Gastroesophageal sphincter (tissue), 4 donors: ENCODE results near the gene EEF1AKMT4. TPM values are rescaled to one million over a fixed set of nuclear protein-coding genes. Genes with fewer than 3 reads are reported as not detected.

Source experiments
- ATAC-seq: fragments of 150-250 bp; one replicate; pipeline ENCODE4 v1.9.1; 2016; ENCODE audit warnings: mild to moderate bottlenecking, moderate library complexity
- H3K27ac ChIP-seq, 4 donors: fragments of 200-600 bp; sonication (generic) in 3 of 4; 1 replicate in 3 of 4; 2 replicates in 1 of 4; pipeline ENCODE4 v1.5.1; 2016 to 2019
- H3K27me3 ChIP-seq: fragments of 200-600 bp; sonication (generic); one replicate; pipeline ENCODE4 v1.5.1; 2019
- H3K36me3 ChIP-seq, 2 donors: fragments of 200-600 bp; sonication (generic); one replicate each; pipeline ENCODE4 v1.5.1; 2019; ENCODE audit warnings: control low read depth in 1 of 2
- H3K4me1 ChIP-seq, 3 donors: fragments of 200-600 bp; sonication (generic); 1 replicate in 2 of 3; 2 replicates in 1 of 3; pipeline ENCODE4 v1.5.1; 2016 to 2019; ENCODE audit warnings: control low read depth in 2 of 3
- H3K4me3 ChIP-seq, 2 donors: fragments of 200-600 bp; sonication (generic); one replicate each; pipeline ENCODE4 v1.5.1; 2019; ENCODE audit warnings: mild to moderate bottlenecking in 1 of 2, moderate library complexity in 1 of 2
- H3K9me3 ChIP-seq, 3 donors: fragments of 200-600 bp; sonication (generic); one replicate each; pipeline ENCODE4 v1.5.1; 2017 to 2019; ENCODE audit warnings: control low read depth in 2 of 3
- EP300 ChIP-seq: sonication (generic); formaldehyde crosslinking; IDR thresholded peaks from one replicate; pipeline ENCODE4 v1.6.1; 2017; ENCODE audit warnings: antibody characterized with exemption, mild to moderate bottlenecking
- POLR2A ChIP-seq, 2 donors: fragments of 450-650 bp; IDR thresholded peaks; one replicate each; pipeline ENCODE4 v1.6.1; 2017; ENCODE audit warnings: antibody characterized with exemption in 2 of 2, mild to moderate bottlenecking in 2 of 2, moderate library complexity in 1 of 2
- POLR2AphosphoS5 ChIP-seq: sonication (generic); formaldehyde crosslinking; IDR thresholded peaks from one replicate; pipeline ENCODE4 v1.6.1; 2017; ENCODE audit warnings: antibody characterized with exemption
- WGBS, 2 donors: methylation state at CpG; one replicate each; pipeline ENCODE4 v1.1.5; 2018; ENCODE audit warnings: low coverage in 1 of 2; 5-methylcytosine and 5-hydroxymethylcytosine counted together
- total RNA-seq, 4 donors: library from RNA; depleted of rRNA; stranded (reverse); fragments of >200 nt; gene quantifications; one replicate each; pipeline ENCODE4 v1.1.0, GENCODE V29; 2016
- TF ChIP-seq, protein P1 (sequence below), 4 experiments: fragments of 200-600 bp in 2 of 4; fragments of 450-650 bp in 2 of 4; sonication (generic) in 1 of 4; IDR thresholded peaks; one replicate each; pipeline ENCODE4 v1.5.1; 2017 to 2019; ENCODE audit warnings: antibody characterized with exemption in 4 of 4, mild to moderate bottlenecking in 2 of 4, moderate library complexity in 2 of 4

EEF1AKMT4 gene
- total RNA-seq, 4 donors from 2014 or later = 1.4 to 3.8 (median 2.2) TPM

DNA sequence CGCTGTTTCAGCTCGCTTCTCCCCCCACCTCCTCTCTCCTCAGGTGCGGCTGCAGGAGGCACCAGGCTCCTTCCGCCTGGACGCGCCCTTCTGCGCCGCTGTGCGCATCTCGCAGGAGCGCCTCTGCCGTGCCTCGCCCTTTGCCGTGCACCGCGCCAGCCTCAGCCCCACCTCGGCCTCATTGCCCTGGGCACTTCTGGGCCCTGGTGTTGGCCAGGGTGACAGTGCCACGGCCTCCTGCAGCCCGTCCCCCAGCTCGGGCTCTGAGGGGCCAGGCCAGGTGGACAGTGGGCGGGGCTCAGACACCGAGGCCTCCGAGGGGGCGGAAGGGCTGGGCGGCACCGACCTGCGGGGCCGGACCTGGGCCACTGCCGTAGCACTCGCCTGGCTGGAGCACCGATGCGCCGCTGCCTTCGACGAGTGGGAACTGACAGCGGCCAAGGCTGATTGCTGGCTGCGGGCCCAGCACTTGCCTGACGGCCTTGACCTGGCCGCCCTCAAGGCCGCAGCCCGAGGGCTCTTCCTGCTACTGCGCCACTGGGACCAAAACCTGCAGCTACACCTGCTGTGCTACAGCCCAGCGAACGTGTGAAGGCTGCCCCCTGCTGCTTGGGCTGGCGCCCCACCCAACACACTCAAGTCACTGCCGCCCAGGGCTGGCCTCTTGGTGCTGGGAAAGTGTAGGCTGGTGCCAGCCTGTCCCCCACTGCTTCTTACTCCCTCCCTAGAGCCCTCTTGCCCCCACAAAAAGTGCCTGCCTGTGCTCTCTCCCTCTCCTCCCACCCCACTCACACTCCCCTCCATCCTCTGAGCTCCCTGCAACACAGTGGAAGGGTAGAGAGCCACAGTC, 7.8 kb upstream of the EEF1AKMT4 start:
- 15% methylated on average over 4 of the region's 46 CpGs; no CpG with 5 or more reads in 1 of the 2 donors for WGBS, 2 donors
- Histone ChIP-seq H3K4me1 (peaks cover 0 to 10% (median 6%) of the 10 kb centered on the region in 3 donors), H3K4me3 (no peak overlapping the region), H3K9me3 (no peaks in the 10 kb centered on the region), H3K27ac (no peak overlapping the region), H3K36me3 (peaks cover 0 to 47% of the 10 kb centered on the region in 2 donors), H3K27me3 (peaks cover 47% of the 10 kb centered on the region)
- peak; percentile 50 for ATAC-seq
- no peak for TF ChIP-seq EP300
- TF ChIP-seq, protein P1, sequence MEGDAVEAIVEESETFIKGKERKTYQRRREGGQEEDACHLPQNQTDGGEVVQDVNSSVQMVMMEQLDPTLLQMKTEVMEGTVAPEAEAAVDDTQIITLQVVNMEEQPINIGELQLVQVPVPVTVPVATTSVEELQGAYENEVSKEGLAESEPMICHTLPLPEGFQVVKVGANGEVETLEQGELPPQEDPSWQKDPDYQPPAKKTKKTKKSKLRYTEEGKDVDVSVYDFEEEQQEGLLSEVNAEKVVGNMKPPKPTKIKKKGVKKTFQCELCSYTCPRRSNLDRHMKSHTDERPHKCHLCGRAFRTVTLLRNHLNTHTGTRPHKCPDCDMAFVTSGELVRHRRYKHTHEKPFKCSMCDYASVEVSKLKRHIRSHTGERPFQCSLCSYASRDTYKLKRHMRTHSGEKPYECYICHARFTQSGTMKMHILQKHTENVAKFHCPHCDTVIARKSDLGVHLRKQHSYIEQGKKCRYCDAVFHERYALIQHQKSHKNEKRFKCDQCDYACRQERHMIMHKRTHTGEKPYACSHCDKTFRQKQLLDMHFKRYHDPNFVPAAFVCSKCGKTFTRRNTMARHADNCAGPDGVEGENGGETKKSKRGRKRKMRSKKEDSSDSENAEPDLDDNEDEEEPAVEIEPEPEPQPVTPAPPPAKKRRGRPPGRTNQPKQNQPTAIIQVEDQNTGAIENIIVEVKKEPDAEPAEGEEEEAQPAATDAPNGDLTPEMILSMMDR (IDR thresholded peaks at IDR 0.05) = peak in 3 of 4 experiments; percentile 28 to 62 (median 46)

- H3K4me1 ChIP-seq = peaks cover 0 to 16% (median 6%) of the 10 kb centered on the region in 3 donors
- no peak for ATAC-seq
These were observed 7.2 kb upstream of the EEF1AKMT4 start for GRCh38 chr3:184242297-184242685.

DNA sequence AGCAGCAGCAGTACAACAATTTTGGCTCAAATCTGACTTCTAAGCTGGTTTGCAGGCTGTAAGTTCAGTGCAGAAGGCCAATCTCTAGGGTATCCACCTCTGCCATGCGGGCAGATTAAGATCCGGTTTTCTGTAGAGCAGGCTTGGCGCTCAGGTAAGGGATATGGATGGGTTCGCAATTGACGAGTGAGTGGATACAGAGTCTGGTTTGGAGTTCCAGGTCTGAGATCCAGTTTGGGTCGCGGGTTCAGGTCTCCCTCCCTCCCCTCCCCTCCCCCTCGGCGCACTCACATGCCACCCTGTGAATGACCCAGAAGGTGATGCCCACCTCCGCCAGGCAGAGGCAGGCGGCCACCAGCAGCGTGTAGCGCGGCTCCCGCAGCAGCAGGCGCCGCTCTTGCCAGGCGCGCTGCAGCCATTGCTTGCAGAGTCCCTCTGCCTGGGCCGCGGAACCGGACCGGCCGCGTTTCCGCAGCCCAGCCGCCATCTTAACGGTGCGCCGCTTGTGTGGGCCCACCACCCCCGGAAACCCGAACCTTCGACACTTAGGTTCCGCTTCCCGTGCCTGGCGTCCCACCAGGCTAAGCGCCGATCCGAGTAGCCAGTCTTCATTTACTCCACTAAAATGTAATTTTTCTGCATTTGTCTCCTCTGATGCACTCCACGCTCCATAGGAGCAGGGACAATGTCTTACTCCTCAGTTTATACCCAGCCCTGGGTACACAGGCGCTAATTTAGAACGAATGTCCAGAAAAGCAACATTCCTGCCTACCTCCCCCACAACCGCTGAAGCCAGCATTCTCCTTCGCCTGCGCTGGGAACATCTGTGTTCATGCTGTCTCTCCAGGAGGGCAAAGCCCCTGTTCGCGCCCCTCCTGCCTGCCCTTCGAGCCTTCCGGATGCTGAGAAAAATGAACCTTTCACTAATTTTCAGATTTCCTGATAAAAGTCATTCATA, 739 bp upstream of the EEF1AKMT4 start, which contains the start of gene ALG3:
ALG3 (minus strand) TSS at position 509 of the 958 bp plus-strand sequence; CDS start at position 487, 22 bp downstream.
- WGBS, 2 donors = 1% methylated on average over 12 to 19 of the region's 49 CpGs
- Histone ChIP-seq H3K9me3 (no peaks in the 10 kb centered on the region), H3K36me3 (peaks cover 0 to 24% of the 10 kb centered on the region in 2 donors), H3K4me3 (peak within 1 kb of the TSS; percentile 92 to 98), H3K27ac (peak within 1 kb of the TSS; percentile 59 to 85 (median 83)), H3K27me3 (no peaks in the 10 kb centered on the region), H3K4me1 (peaks cover 3 to 32% (median 4%) of the 10 kb centered on the region in 3 donors)
- TF ChIP-seq EP300 (no peak), POLR2A (IDR thresholded peaks at IDR 0.05) (peak; percentile 48 to 56), POLR2AphosphoS5 (peak; percentile 73)
- TF ChIP-seq, protein P1 (IDR thresholded peaks at IDR 0.05) = peak in 1 of 4 experiments; percentile 27
- ATAC-seq = peak; percentile 80

More at GRCh38 chr3:184242297-184242685, 7.2 kb upstream of the EEF1AKMT4 start:
- WGBS, 2 donors = 80% methylated on average over 1 of the region's 5 CpGs; no CpG with 5 or more reads in 1 of the 2 donors
- H3K27me3 ChIP-seq = peaks cover 42% of the 10 kb centered on the region
- no peaks in the 10 kb centered on the region for H3K9me3 ChIP-seq
- TF ChIP-seq POLR2AphosphoS5 (no peak), POLR2A (IDR thresholded peaks at IDR 0.05) (no peak), EP300 (no peak)
- TF ChIP-seq, protein P1 (IDR thresholded peaks at IDR 0.05) = no peak
- H3K36me3 ChIP-seq = peaks cover 0 to 47% of the 10 kb centered on the region in 2 donors
- H3K27ac ChIP-seq = no peak overlapping the region
- no peak overlapping the region for H3K4me3 ChIP-seq

- Histone ChIP-seq H3K27me3 (no peaks in the 10 kb centered on the region), H3K4me1 (peaks cover 3 to 32% (median 4%) of the 10 kb centered on the region in 3 donors), H3K4me3 (peak overlapping the region; percentile 92 to 98), H3K36me3 (peaks cover 0 to 8% of the 10 kb centered on the region in 2 donors), H3K27ac (peak overlapping the region in 3 of 4 donors; percentile 80 to 84 (median 82)), H3K9me3 (no peaks in the 10 kb centered on the region)
- WGBS, 2 donors = 16 to 30% methylated on average over 9 to 14 of the region's 20 CpGs
- TF ChIP-seq, protein P1 (IDR thresholded peaks at IDR 0.05) = peak; percentile 79 to 94 (median 88)
- no peak for TF ChIP-seq POLR2A (IDR thresholded peaks at IDR 0.05)
- ATAC-seq = peak; percentile 72
These were observed 826 bp downstream of the EEF1AKMT4 start for GRCh38 chr3:184250167-184250828.
